ENCODE results near the gene ASB7. TPM values are rescaled to one million over a fixed set of nuclear protein-coding genes. Genes with fewer than 3 reads are reported as not detected.

Gene ASB7
- total and polyA plus RNA-seq, 2 experiments from 2014 or later: 10.3 to 17.5 TPM

DNA sequence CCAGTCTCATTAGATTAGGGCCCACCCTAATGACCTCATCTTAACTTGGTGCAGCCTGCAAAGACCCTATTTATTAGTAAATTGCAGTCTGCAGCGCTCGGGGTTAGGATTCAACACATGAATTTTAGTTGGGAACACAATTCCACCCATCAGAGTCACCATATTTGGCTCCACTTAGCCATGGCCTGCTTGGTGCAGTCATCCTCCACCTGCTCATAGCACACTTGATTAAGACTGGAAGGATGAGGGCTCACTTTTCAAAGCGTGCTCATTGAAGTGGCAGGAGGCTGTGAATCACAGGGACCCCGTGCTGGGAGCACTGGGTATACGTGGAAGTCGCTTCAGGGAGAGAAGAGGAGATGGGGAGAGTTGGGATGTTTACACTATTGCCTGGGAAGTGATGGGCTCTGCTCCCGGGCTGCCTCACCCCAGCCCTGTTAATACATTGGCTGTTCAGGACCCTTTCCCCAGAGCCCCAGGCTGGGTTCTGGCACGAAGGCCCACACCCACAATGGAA lies 68.2 kb downstream of the ASB7 start:
- Histone ChIP-seq H3K79me2 (no peaks in the 10 kb centered on the region), H3K27ac (no peak overlapping the region), H4K20me1 (ENCODE audit: insufficient read depth, poor library complexity, severe bottlenecking) (no peaks in the 10 kb centered on the region), H3K4me3 (no peak overlapping the region), H3K4me1 (ENCODE audit: insufficient read depth) (peaks cover 10% of the 10 kb centered on the region), H2AFZ (no peak overlapping the region), H3K27me3 (no peaks in the 10 kb centered on the region), H3K9me3 (ENCODE audit: low read depth) (no peaks in the 10 kb centered on the region), H3K4me2 (no peak overlapping the region), H3K36me3 (replicated peaks; ENCODE audit: insufficient read depth, low read depth) (no peaks in the 10 kb centered on the region), H3K9me2 (replicated peaks; ENCODE audit: insufficient read depth) (no peaks in the 10 kb centered on the region)
- 82% methylated on average over 8 of the region's 8 CpGs for WGBS (ENCODE audit: low lambda C conversion rate, missing lambda C conversion rate)
- TF ChIP-seq EZH2phosphoT487 (IDR thresholded peaks at IDR 0.05; ENCODE audit: low read depth, severe bottlenecking, unreplicated experiment): no peak
- TF ChIP-seq, protein P1, sequence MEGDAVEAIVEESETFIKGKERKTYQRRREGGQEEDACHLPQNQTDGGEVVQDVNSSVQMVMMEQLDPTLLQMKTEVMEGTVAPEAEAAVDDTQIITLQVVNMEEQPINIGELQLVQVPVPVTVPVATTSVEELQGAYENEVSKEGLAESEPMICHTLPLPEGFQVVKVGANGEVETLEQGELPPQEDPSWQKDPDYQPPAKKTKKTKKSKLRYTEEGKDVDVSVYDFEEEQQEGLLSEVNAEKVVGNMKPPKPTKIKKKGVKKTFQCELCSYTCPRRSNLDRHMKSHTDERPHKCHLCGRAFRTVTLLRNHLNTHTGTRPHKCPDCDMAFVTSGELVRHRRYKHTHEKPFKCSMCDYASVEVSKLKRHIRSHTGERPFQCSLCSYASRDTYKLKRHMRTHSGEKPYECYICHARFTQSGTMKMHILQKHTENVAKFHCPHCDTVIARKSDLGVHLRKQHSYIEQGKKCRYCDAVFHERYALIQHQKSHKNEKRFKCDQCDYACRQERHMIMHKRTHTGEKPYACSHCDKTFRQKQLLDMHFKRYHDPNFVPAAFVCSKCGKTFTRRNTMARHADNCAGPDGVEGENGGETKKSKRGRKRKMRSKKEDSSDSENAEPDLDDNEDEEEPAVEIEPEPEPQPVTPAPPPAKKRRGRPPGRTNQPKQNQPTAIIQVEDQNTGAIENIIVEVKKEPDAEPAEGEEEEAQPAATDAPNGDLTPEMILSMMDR (IDR thresholded peaks at IDR 0.05; ENCODE audit: poor library complexity): no peak
- no peak for TF ChIP-seq EZH2 (IDR thresholded peaks at IDR 0.05; ENCODE audit: borderline replicate concordance)
- DNase-seq (ENCODE audit: low spot score): no peak

- H3K4me2 ChIP-seq: no peak overlapping the region
- no peaks in the 10 kb centered on the region for H3K36me3 ChIP-seq (replicated peaks; ENCODE audit: insufficient read depth, low read depth)
- no peaks in the 10 kb centered on the region for H3K9me3 ChIP-seq (ENCODE audit: low read depth)
- no peaks in the 10 kb centered on the region for H3K27me3 ChIP-seq
- peaks cover 10% of the 10 kb centered on the region for H3K4me1 ChIP-seq (ENCODE audit: insufficient read depth)
- 91% methylated on average over 15 of the region's 15 CpGs for WGBS (ENCODE audit: low lambda C conversion rate, missing lambda C conversion rate)
- TF ChIP-seq, protein P1 (IDR thresholded peaks at IDR 0.05; ENCODE audit: poor library complexity): no peak
- TF ChIP-seq EZH2phosphoT487 (IDR thresholded peaks at IDR 0.05; ENCODE audit: low read depth, severe bottlenecking, unreplicated experiment): no peak
- TF ChIP-seq EZH2 (IDR thresholded peaks at IDR 0.05; ENCODE audit: borderline replicate concordance): no peak
- H3K79me2 ChIP-seq: no peaks in the 10 kb centered on the region
- H4K20me1 ChIP-seq (ENCODE audit: insufficient read depth, poor library complexity, severe bottlenecking): no peaks in the 10 kb centered on the region
- H3K9me2 ChIP-seq (replicated peaks; ENCODE audit: insufficient read depth): no peaks in the 10 kb centered on the region
- H3K27ac ChIP-seq: no peak overlapping the region
- no peak overlapping the region for H2AFZ ChIP-seq
- H3K4me3 ChIP-seq: no peak overlapping the region
- no peak for DNase-seq (ENCODE audit: low spot score)
These were observed 68.8 kb downstream of the ASB7 start for GRCh38 chr15:100671124-100671680.

DNA sequence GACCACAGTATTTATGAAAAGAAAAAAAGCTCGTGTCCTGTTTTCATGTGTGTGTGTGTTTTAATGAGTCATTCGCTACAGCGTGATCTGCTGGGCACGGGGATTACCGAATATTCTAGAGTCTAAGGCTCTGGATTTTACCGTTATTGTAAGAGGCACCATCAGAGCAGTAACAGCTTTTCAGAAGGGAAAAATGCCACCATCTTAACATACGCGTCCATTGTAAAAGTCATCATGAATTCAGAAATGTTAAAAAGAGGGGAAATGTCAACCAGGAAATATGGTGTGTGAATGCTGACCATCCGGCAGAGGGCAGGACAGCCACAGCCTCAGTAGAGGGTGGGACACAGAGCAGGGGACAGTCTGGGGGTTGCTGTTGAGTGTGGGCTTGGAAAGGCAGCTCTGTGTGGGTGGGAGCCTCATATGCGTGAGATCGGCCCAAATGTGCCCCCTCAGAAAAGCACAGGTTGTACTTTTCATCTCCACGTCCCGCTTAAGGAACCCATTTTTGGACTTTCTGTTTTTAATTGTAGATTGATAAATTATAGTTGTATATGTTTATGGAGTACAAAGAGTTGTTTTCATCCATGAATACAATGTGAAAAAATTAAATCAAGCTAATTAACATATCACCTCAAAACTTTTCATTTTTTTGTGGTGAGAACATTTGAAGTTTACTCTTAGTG lies 69.6 kb downstream of the ASB7 start:
- no peaks in the 10 kb centered on the region for H3K27me3 ChIP-seq
- no peaks in the 10 kb centered on the region for H3K36me3 ChIP-seq (replicated peaks; ENCODE audit: insufficient read depth, low read depth)
- H3K4me2 ChIP-seq: peak overlapping the region; percentile 17
- no peaks in the 10 kb centered on the region for H4K20me1 ChIP-seq (ENCODE audit: insufficient read depth, poor library complexity, severe bottlenecking)
- H2AFZ ChIP-seq: no peak overlapping the region
- H3K79me2 ChIP-seq: no peaks in the 10 kb centered on the region
- H3K4me1 ChIP-seq (ENCODE audit: insufficient read depth): peaks cover 10% of the 10 kb centered on the region
- TF ChIP-seq EZH2phosphoT487 (IDR thresholded peaks at IDR 0.05; ENCODE audit: low read depth, severe bottlenecking, unreplicated experiment): no peak
- TF ChIP-seq, protein P1 (IDR thresholded peaks at IDR 0.05; ENCODE audit: poor library complexity): peak; percentile 57
- no peaks in the 10 kb centered on the region for H3K9me3 ChIP-seq (ENCODE audit: low read depth)
- H3K9me2 ChIP-seq (replicated peaks; ENCODE audit: insufficient read depth): no peaks in the 10 kb centered on the region
- no peak overlapping the region for H3K27ac ChIP-seq
- DNase-seq (ENCODE audit: low spot score): no peak
- WGBS (ENCODE audit: low lambda C conversion rate, missing lambda C conversion rate): 72% methylated on average over 13 of the region's 13 CpGs
- no peak overlapping the region for H3K4me3 ChIP-seq

Data from hepatocyte (in vitro differentiated cells).